ENCODE measurements around the gene SLC6A12. TPM values are rescaled to one million over a fixed set of nuclear protein-coding genes. Genes with fewer than 3 reads are reported as not detected.

The SLC6A12 gene
- total RNA-seq, 1 experiment from 2014 or later, result 0.17 TPM

- TF ChIP-seq CTCF (conservative IDR thresholded peaks at IDR 0.05), result no peak
- Histone ChIP-seq H3K18ac (ENCODE audit: insufficient read length, low read depth, low read length) (no peak overlapping the region), H3K4ac (ENCODE audit: low read depth, low read length) (no peak overlapping the region), H3K4me1 (ENCODE audit: insufficient read depth, low read length) (0 out of 2 replicates have a peak, but pooled peaks cover 4% of the 10 kb centered on the region), H2BK20ac (ENCODE audit: low read depth, low read length, poor library complexity, severe bottlenecking) (no peak overlapping the region), H3K23ac (ENCODE audit: insufficient read length, low read depth, low read length) (no peak overlapping the region), H3T11ph (ENCODE audit: low read length) (no peak overlapping the region), H2BK120ac (ENCODE audit: low read depth, low read length, poor library complexity, severe bottlenecking) (no peak overlapping the region), H3K79me2 (ENCODE audit: insufficient read depth, low read length) (no peaks in the 10 kb centered on the region), H2BK5ac (ENCODE audit: insufficient read length, low read length) (no peak overlapping the region), H3K14ac (ENCODE audit: insufficient read depth, low read length) (no peak overlapping the region), H2BK15ac (ENCODE audit: low read depth, low read length) (no peak overlapping the region), H3K56ac (ENCODE audit: insufficient read length, low read depth, low read length) (no peak overlapping the region), H3K79me1 (ENCODE audit: insufficient read depth, low read depth, low read length, poor library complexity, severe bottlenecking) (no peaks in the 10 kb centered on the region), H4K5ac (ENCODE audit: insufficient read length, low read depth, low read length) (no peak overlapping the region), H2AK5ac (ENCODE audit: insufficient read length, low read length) (no peak overlapping the region), H3K9me3 (ENCODE audit: control insufficient read depth, low read depth, low read length) (no peaks in the 10 kb centered on the region), H3K27me3 (ENCODE audit: insufficient read depth, low read length) (peaks cover 4% of the 10 kb centered on the region; the same call in 1 of the 2 replicates), H4K8ac (replicated peaks; ENCODE audit: insufficient read length, low read depth, low read length) (no peak overlapping the region), H2AFZ (ENCODE audit: low read length) (no peak overlapping the region), H2BK12ac (ENCODE audit: insufficient read length, low read depth, low read length) (no peak overlapping the region), H4K20me1 (ENCODE audit: control insufficient read depth, insufficient read depth, insufficient read length) (no peaks in the 10 kb centered on the region), H4K91ac (ENCODE audit: insufficient read length, low read depth, low read length) (no peak overlapping the region), H3K9ac (ENCODE audit: extremely low read depth, insufficient read length, low read length) (no peak overlapping the region), H3K23me2 (ENCODE audit: insufficient read length, low read depth, low read length, poor library complexity, severe bottlenecking) (no peaks in the 10 kb centered on the region), H3K4me2 (ENCODE audit: insufficient read depth, insufficient read length, low read length) (no peak overlapping the region), H3K27ac (ENCODE audit: insufficient read length, low read depth, low read length) (no peak overlapping the region)
- no peak for DNase-seq
- Mint-ChIP-seq H3K4me3 (no peak overlapping the region), H3K4me1 (peaks cover 29 to 36% of the 10 kb centered on the region in 2 experiments), H3K27ac (no peak overlapping the region), H3K9me3 (no peaks in the 10 kb centered on the region; a peak in 2 of 5 replicates), H3K27me3 (ENCODE audit: low read depth) (peaks cover 97% of the 10 kb centered on the region), H3K36me3 (ENCODE audit: insufficient read depth in 1 of 3, low read depth in 3 of 3) (no peaks in the 10 kb centered on the region)
- WGBS (ENCODE audit: extremely low coverage, insufficient read length, low lambda C conversion rate), result no CpG with 5 or more reads among the region's 16 CpGs
Measured at GRCh38 chr12:211639-212414, 2.1 kb downstream of the SLC6A12 start.
